Measurements from ENCODE around the gene SP110. TPM values are rescaled to one million over a fixed set of nuclear protein-coding genes. Genes with fewer than 3 reads are reported as not detected.
"Not testable (repeated sequence)": the region's sequence is repeated elsewhere in the genome, so short reads cannot be mapped to it uniquely, and the experiment has no call there.

The SP110 gene
- total and polyA plus RNA-seq, 9 donors = 10.0 to 17.5 (median 11.8) TPM

DNA sequence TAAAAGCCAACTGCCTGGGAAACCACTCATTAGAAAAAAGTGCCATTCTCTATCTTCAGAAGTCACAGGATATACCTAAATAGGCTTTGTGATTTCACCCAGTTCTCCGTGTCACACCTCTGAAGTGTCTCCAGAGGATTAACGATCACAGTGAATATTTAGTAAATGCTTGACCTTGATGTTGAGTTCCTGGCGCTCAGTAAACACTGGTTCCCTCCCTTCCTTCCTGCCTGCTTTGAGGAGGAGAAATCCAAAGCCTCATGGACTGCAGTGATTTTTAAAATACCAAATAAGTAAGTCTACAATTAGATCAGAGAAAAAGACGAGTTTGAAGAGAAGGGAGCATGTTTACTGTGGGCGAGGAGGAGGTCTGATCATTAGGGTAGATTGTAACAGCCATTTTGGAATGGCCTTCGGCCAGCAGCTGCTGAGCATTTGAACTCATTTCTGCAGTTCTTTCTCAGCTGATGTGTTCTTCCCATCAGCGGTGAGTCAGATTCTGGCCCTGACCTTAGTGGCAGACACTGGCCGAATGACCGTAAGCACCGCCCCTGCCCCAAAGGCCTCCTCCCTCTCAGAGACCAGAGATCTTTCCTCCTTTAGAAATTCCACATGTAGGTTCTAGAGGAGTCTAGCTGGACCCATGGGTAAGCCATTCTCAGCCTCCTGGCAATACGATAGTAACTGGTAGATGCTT lies 89.0 kb downstream of the SP110 start:
- Histone ChIP-seq H3K9me3 (replicated peaks; ENCODE audit: control insufficient read depth, low read depth, low read length) (no peaks in the 10 kb centered on the region), H3K27ac (ENCODE audit: low read length) (peak overlapping the region; percentile 83), H3K27me3 (ENCODE audit: control insufficient read depth, insufficient read depth, low read length) (no peaks in the 10 kb centered on the region), H3K4me1 (ENCODE audit: control insufficient read depth, insufficient read depth, low read length) (peaks cover 2% of the 10 kb centered on the region), H3K4me3 (ENCODE audit: low read length) (no peak overlapping the region), H3K36me3 (ENCODE audit: control insufficient read depth, insufficient read depth, low read length) (no peaks in the 10 kb centered on the region)
- WGBS (ENCODE audit: insufficient coverage) = 79% methylated on average over 7 of the region's 11 CpGs
- DNase-seq = peak; percentile 22

DNA sequence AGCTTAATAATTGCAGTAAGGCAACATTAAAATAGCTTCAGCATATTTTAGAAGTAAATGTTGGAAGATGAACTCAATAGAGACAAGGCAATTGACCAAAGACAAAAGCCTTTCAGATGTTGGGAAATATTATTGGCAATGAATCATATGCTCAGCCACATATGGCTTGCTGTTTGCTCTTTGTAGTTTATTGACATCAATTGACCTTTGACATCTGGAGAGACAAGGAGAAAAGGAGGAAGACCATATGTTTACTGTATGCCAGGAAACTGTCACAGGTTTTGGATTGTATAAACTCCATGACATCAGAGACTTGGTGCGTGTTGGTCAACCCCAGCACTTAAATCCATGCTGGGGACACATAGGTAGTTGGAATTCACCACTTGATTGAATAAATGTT lies 90.4 kb downstream of the SP110 start:
- no peaks in the 10 kb centered on the region for H3K27me3 ChIP-seq (ENCODE audit: control insufficient read depth, insufficient read depth, low read length)
- no peak overlapping the region for H3K27ac ChIP-seq (ENCODE audit: low read length)
- H3K36me3 ChIP-seq (ENCODE audit: control insufficient read depth, insufficient read depth, low read length) = no peaks in the 10 kb centered on the region
- H3K4me3 ChIP-seq (ENCODE audit: low read length) = no peak overlapping the region
- no peaks in the 10 kb centered on the region for H3K4me1 ChIP-seq (ENCODE audit: control insufficient read depth, insufficient read depth, low read length)
- WGBS (ENCODE audit: insufficient coverage) = no CpG with 5 or more reads among the region's 1 CpG
- H3K9me3 ChIP-seq (replicated peaks; ENCODE audit: control insufficient read depth, low read depth, low read length) = no peaks in the 10 kb centered on the region
- DNase-seq = no peak

DNA sequence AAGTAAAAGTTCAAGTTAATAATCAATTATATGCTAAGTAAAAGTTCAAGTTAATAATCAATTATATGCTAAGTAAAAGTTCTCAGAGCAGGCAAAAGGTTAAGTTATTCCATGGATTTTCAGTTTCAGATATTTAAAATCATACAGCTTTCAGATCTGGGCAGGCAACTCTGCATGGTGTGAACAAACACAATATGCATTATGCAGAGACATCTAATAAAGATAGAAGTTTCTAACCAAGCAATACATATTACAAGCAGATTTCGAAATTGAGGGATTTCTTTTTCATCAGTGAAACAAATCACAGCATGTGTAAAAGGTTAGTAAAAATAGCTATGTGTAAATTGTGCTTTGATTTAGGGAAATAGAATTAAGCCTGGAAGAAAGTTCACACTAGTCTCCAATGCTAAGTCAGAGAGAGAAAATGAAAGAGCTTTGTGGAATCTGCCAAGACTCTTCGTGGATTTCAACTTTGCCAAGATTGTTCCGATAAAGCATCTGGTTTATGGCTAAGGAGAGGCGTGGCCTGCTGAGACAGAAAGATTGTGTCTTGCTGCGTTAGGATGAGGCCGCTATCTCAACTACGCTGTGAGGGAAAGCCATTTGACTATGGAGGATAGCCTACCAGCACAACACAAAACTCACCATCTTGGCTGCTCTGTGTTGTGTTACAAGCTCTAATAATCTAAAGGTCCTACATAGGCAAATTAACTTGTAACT lies 91.0 kb downstream of the SP110 start:
- H3K27ac ChIP-seq (ENCODE audit: low read length) = no peak overlapping the region
- no peaks in the 10 kb centered on the region for H3K4me1 ChIP-seq (ENCODE audit: control insufficient read depth, insufficient read depth, low read length)
- no peaks in the 10 kb centered on the region for H3K9me3 ChIP-seq (replicated peaks; ENCODE audit: control insufficient read depth, low read depth, low read length)
- no peaks in the 10 kb centered on the region for H3K36me3 ChIP-seq (ENCODE audit: control insufficient read depth, insufficient read depth, low read length)
- no peak overlapping the region for H3K4me3 ChIP-seq (ENCODE audit: low read length)
- no peaks in the 10 kb centered on the region for H3K27me3 ChIP-seq (ENCODE audit: control insufficient read depth, insufficient read depth, low read length)
- WGBS (ENCODE audit: insufficient coverage) = 18% methylated on average over 2 of the region's 7 CpGs
- peak; percentile 73 for DNase-seq

- Histone ChIP-seq H3K27me3 (ENCODE audit: control insufficient read depth, insufficient read depth, low read length) (no peaks in the 10 kb centered on the region), H3K27ac (ENCODE audit: low read length) (no peak overlapping the region), H3K9me3 (replicated peaks; ENCODE audit: control insufficient read depth, low read depth, low read length) (no peaks in the 10 kb centered on the region), H3K4me3 (ENCODE audit: low read length) (no peak overlapping the region), H3K36me3 (ENCODE audit: control insufficient read depth, insufficient read depth, low read length) (no peaks in the 10 kb centered on the region), H3K4me1 (ENCODE audit: control insufficient read depth, insufficient read depth, low read length) (no peaks in the 10 kb centered on the region)
- no peak for DNase-seq
- no CpG with 5 or more reads among the region's 1 CpG for WGBS (ENCODE audit: insufficient coverage)
Observed at GRCh38 chr2:230127195-230127594, 92.6 kb downstream of the SP110 start.

GRCh38 chr2:230124757-230125431 lies 94.9 kb downstream of the SP110 start:
- no peaks in the 10 kb centered on the region for H3K36me3 ChIP-seq (ENCODE audit: control insufficient read depth, insufficient read depth, low read length)
- H3K9me3 ChIP-seq (replicated peaks; ENCODE audit: control insufficient read depth, low read depth, low read length) = no peaks in the 10 kb centered on the region
- DNase-seq = peak; percentile 46
- no peak overlapping the region for H3K27ac ChIP-seq (ENCODE audit: low read length)
- H3K4me1 ChIP-seq (ENCODE audit: control insufficient read depth, insufficient read depth, low read length) = no peaks in the 10 kb centered on the region
- H3K27me3 ChIP-seq (ENCODE audit: control insufficient read depth, insufficient read depth, low read length) = no peaks in the 10 kb centered on the region
- H3K4me3 ChIP-seq (ENCODE audit: low read length) = no peak overlapping the region
- 45% methylated on average over 7 of the region's 11 CpGs for WGBS (ENCODE audit: insufficient coverage)

- no peaks in the 10 kb centered on the region for H3K4me1 ChIP-seq (ENCODE audit: control insufficient read depth, insufficient read depth, low read length)
- no peak overlapping the region for H3K4me3 ChIP-seq (ENCODE audit: low read length)
- no peak for DNase-seq
- no peaks in the 10 kb centered on the region for H3K9me3 ChIP-seq (replicated peaks; ENCODE audit: control insufficient read depth, low read depth, low read length)
- H3K27ac ChIP-seq (ENCODE audit: low read length) = no peak overlapping the region
- 84% methylated on average over 6 of the region's 6 CpGs for WGBS (ENCODE audit: insufficient coverage)
- no peaks in the 10 kb centered on the region for H3K27me3 ChIP-seq (ENCODE audit: control insufficient read depth, insufficient read depth, low read length)
- H3K36me3 ChIP-seq (ENCODE audit: control insufficient read depth, insufficient read depth, low read length) = no peaks in the 10 kb centered on the region
Observed at GRCh38 chr2:230124235-230124634, 95.5 kb downstream of the SP110 start.

- not testable (repeated sequence) for H3K4me1 ChIP-seq (ENCODE audit: control insufficient read depth, insufficient read depth, low read length); DNase-seq; H3K27ac ChIP-seq (ENCODE audit: low read length); H3K36me3 ChIP-seq (ENCODE audit: control insufficient read depth, insufficient read depth, low read length); H3K27me3 ChIP-seq (ENCODE audit: control insufficient read depth, insufficient read depth, low read length); H3K9me3 ChIP-seq (replicated peaks; ENCODE audit: control insufficient read depth, low read depth, low read length); H3K4me3 ChIP-seq (ENCODE audit: low read length)
- WGBS (ENCODE audit: insufficient coverage) = no CpG with 5 or more reads among the region's 2 CpGs
Observed at GRCh38 chr2:230120376-230120775, 99.4 kb downstream of the SP110 start.

DNA sequence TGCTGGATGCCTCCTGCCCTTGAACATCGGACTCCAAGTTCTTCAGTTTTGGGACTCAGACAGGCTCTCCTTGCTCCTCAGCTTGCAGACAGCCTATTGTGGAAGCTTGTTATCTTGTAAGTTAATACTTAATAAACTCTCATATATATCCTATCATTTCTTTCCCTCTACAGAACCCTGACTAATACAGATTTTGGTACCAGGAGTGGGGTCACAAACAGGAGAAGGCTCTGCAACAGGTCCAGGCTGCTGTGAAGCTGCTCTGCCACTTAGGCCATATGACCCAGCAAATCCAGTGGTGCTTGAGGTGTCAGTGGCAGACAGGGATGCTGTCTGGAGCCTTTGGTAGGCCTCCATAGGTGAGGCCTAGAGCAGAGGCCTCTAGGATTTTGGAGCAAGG lies 100.0 kb downstream of the SP110 start:
- not testable (repeated sequence) for H3K36me3 ChIP-seq (ENCODE audit: control insufficient read depth, insufficient read depth, low read length); H3K27me3 ChIP-seq (ENCODE audit: control insufficient read depth, insufficient read depth, low read length); H3K27ac ChIP-seq (ENCODE audit: low read length); DNase-seq; H3K4me3 ChIP-seq (ENCODE audit: low read length); H3K9me3 ChIP-seq (replicated peaks; ENCODE audit: control insufficient read depth, low read depth, low read length); H3K4me1 ChIP-seq (ENCODE audit: control insufficient read depth, insufficient read depth, low read length)
- no CpG with 5 or more reads among the region's 1 CpG for WGBS (ENCODE audit: insufficient coverage)

Data from muscle of leg (tissue), 11 donors.